HG02870 (cell line): ENCODE measurements around the gene STPG2.
"Not testable (repeated sequence)": the region's sequence is repeated elsewhere in the genome, so short reads cannot be mapped to it uniquely, and the experiment has no call there.

ENCODE experiments used
- ATAC-seq: cut with Tn5 transposase; IDR thresholded peaks from one replicate; pipeline ENCODE4 v1.9.1; 2021; ENCODE audit warnings: mild to moderate bottlenecking, moderate library complexity; ENCODE audit not compliant: unreplicated experiment

The STPG2 gene

DNA sequence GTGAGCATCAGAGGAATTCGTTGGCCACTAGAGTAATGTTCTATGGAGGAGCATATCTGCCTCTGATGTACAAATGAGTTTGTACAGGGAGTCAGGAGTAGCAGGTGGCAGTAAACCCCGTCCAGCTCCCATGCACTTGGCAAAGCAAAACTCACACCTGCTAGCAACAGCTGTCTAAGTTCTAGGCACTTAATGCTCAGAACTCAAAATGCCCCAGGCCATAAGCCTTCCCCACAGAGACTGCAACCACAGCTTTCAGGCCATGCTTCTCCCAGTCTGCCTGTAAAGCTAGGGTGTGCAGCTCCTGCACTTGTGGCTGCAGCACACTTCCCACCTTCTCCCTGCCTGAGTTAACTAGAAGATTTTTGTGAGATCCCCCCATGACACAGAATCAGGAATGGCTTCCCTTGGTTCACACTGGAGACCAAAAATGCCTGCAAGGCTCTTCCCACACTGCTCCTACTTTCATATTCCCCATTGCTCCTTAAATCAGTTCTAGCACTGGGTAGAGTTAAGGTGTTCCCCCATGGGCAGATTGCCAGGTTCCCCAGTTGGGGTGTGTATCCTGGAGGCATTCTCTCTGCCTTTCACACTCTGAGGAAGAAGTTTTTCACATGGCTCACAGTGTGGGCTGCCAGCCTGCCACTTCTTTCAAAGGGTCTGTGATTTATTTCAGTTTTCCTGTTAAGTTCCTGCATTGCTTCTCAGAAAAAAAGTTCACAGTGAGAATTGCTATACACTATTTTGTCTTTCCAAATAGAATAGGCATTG, 189.9 kb downstream of the STPG2 start:
- no peak for ATAC-seq

DNA sequence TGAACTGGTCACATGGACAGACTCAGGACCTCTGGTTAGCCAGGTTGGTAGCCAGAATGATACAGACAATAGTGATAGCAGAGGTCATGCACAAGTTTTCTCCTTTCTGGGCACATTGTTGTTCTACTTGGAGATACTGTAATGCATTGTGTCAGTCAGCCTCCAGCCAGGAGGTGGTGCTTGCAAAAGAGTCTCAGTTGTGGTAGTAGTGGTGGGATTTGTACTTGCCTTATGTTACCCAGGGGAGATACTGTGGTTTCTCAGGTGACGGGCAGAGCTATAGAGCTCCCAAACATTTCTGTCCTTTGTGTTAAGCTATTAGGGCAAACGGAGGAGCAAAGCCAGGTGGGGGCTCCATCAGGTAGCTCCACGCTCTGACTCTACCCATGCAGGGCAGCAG, 190.5 kb downstream of the STPG2 start:
- no peak for ATAC-seq

DNA sequence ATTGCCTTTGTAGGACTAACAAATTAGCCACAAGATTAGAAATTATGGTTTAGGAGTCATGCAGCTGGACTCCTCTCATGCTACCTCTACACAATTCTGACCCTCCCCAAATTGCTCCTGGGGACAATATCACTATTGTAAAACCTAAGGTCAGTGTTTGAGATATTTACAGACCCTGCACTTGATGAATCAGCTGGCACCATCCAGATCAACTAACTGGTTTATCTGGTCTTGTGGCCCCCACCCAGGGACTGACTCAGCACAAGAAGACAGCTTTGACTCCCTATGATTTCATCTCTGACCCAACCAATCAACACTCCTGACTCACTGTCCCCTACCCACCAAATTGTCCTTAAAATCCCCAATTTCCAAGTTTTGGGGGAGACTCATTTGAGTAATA, 192.4 kb downstream of the STPG2 start:
- no peak for ATAC-seq

DNA sequence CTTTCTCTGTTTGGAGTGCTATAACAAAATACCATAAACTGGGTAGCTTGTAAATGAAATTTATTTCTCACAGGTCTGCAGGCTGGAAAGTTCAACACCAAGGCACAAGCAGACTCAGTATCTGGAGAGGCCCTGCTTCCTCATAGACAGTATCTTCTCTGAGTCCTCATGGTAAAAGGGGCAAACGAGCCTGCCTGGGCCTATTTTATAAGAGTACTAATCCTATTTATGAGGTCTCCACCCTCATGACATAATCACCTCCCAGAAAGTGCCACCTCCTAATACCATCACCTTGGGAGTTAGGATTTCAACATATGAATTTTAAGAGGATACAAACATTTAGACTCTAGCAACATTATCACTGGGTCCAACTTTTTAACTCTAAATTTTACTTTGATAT, 200.3 kb downstream of the STPG2 start:
- ATAC-seq = no peak

DNA sequence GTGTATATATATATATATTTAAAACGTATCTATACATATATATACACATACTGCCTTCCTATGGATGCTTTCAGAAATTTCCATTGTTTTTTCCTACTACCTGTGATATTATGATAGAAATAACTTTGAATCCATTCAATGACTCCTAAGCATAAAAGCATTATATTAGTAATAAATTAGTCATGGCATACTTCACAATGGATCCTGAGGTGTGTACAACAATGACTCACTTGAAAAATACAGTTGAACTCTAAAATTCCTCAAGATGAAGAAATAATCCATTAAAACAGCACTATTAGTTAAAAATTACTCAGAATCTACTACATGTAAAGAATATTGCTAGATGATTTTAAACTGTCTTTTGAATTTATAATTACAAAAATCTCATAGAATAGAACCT, 201.1 kb downstream of the STPG2 start:
- ATAC-seq = no peak

DNA sequence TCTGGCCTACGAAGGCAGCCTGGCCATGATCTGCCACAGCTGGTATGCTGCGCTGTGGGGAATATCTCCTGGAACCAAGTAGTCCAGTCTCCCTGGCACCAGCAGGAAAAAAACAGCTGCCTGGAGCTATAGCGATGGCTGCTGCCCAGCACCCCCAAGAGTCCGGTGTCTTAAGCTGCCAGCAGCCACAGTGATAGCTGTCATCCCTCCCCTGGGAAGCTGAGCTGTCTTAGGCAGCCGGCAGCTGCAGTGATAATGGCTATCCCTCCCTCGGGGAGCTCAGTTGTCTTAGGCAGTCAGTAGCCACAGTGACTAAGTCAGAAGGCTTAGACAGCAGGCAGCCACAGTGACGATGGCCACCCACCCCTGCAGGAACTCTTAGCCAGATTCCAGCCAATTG, 205.1 kb downstream of the STPG2 start:
- no peak for ATAC-seq

DNA sequence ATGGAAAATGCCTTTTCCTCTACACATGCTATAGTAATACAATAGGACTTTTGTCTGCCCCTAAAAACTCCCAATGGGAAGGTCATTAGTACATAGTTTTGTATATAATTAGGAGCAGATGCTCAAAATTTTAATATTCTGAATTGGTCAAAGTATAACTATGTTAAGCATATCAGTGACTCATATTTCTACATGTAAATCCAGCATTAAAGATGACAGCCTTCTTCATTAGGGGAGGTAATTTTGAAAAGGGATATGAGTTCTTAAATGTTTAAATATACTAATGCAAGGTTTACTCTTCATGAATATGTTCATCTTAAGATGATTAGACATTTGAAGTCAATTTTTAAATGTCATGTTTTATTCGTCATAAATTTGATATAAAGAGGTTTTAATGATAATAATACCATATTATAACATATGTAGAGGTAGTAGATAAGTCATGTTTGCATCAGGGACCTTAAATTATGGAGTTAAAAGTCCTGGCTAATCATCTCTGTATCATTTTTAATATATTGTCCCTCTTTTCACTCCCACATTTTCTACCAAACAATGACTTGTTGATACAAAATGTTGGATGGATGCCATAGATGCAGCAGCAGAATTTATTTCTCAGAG, 218.8 kb downstream of the STPG2 start:
- no peak for ATAC-seq

DNA sequence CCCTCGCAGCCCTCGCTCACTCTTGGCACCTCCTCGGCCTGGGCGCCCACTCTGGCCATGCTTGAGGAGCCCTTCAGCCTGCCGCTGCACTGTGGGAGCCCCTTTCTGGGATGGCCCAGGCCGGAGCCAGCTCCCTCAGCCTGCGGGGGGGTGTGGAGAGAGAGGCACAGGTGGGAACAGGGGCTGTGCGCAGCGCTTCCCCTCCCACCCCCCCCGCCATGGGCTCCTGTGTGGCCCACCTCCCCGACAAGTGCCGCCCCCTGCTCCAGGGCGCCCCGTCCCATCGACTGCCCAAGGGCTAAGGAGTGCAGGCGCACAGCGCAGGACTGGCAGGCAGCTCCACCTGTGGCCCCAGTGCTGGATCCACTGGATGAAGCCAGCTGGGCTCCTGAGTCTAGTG, 220.2 kb downstream of the STPG2 start:
- no peak for ATAC-seq

DNA sequence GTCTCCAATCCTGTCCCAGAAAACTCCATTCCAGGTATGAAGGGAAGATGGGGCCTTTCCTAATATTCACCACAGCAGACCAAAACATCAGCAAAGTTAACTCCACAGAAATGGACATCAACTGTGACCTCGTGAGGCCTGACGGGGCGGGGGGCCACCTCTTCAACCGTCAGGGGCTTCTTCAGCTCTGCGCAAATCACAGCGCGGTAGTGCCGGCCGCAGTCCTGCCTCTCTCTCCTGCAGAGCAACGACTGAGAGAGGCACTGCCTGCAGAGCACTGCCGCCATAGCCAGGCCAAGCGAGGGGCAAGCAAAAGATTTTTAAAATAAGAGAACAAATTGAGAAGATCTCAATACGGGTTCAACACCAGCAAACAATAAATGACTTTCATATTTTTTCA, 226.2 kb downstream of the STPG2 start:
- ATAC-seq = no peak

DNA sequence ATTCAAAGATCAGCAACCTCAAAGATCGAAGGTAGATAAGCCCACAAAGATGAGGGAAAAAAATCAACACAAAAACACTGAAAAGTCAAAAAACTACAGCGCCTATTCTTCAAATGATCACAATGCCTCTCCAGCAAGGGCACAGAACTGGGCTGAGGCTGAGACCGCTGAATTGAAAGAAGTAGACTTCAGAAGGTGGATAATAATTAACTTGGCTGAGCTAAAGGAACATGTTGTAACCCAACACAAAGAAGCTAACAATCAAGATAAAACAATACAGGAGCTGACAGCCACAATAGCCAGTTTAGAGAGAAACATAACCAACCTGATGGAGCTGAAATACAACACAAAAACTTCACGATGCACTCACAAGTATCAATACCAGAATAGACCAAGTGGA, 231.1 kb downstream of the STPG2 start:
- no peak for ATAC-seq

DNA sequence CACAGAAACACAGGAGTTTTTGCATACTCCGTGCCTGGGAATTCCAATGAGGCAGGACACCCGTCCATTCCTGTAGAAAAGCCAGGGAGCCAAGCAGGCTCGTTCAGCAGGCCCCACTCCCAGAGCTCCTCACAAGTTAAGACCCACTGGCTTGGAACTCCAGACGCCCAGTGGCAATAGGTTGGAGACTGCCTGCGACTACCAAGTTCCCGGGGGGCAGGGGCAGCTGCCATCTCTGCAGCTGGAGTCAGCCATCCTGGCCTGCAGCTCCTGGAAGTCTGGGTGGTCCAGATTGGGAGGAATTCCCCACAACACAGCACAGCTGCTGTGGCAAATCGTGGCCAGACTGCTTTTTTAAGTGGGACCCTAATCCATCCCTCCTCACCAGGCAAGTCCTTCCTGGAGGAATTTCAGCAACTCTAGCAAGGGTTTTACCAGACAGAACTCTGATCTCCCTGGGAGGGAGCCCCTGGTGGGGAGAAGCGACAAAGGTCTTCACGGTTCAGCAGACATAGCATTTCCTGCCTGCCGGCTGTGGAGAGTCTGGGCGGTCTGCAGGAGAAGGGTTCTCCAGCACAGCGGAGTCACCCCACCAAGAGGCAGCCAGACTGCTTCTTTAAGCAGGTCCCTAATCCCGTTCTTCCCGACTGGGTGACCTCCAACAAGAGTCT, 231.9 kb downstream of the STPG2 start:
- no peak for ATAC-seq

DNA sequence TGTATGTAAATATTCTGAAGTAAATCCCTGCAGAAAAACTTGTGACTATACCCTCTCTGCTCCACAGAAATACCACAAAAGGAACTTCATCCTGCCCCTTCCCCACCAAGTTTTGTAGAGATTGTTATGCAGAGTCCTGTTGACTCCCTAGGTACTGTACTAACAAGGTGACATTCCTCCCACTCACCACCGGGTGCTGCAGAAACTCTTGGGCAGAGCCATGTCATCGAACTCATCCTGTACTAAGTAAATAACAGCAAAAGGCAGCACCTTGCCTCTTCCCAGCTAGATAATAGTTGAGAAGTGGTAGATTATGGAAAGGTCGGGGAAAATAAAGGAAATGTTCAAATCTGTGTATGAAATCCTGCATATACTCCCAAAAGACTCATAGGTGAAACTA, 233.3 kb downstream of the STPG2 start:
- ATAC-seq = no peak

DNA sequence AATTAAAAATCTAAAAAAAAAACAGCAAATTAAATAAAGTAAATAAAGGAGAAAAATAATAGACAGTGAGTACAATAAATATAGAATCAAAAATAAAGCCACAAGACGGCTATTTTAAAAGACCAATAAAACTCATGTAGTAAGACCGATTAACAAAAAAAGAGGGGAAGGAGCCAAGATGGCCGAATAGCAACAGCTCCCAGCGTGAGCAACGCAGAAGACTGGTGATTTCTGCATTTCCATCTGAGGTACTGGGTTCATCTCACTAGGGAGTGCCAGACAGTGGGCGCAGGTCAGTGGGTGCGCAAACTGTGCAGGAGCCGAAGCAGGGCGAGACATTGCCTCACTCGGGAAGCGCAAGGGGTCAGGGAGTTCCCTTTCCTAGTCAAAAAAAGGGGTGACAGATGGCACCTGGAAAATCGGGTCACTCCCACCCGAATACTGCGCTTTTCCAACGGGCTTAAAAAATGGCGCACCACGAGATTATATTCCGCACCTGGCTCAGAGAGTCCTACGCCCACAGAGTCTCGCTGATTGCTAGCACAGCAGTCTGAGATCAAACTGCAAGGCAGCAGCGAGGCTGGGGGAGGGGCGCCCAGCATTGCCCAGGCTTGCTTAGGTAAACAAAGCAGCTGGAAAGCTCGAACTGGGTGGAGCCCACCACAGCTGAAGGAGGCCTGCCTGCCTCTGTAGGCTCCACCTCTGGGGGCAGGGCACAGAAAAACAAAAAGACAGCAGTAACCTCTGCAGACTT, 239.7 kb downstream of the STPG2 start:
- ATAC-seq = not testable (repeated sequence)

DNA sequence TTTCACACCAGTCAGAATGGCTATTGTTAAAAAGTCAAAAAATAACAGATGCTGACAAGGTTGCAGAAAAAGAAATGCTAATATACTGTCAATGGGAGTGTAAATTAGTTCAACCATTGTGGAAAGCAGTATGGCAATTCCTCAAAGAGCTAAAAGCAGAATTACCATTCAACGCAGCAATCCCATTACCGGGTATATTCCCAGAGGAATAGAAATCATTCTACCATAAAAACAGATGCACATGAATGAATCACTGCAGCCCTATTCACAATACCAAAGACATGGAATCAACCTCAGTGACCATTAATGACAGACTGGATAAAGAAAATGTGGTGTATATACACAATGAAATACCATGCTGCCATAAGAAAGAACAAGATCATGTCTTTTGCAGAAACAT, 243.0 kb downstream of the STPG2 start:
- ATAC-seq = no peak

DNA sequence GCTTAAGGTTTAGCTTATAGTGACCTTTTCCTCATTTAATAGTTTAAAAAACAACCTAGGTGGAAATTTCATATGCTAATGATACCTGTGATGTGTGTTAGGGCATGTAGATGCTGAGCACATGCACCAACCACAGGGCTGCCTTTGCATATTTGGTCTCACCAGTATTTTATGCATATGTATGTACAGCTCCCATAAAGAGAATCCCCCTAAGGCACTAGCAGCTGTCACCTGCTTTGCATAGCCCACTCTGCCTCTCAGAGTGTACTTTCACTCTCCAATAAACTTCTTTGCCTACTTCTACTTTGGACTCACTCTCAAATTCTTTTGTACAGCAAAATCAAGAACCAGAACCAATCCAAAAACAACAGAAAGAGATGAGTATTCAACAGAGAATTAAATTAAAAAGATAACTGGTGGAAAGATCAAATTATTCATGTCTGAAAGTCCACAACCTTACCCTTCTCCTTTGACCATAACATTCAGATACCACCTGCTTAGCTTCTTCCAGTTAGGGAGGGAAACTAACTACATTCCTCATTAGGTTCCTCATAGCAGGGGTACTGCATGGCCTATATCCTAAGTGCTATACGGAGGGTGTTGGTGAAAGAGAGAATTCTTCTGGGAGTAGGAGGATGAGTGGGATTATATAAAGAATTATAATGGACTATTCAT, 250.5 kb downstream of the STPG2 start:
- no peak for ATAC-seq

DNA sequence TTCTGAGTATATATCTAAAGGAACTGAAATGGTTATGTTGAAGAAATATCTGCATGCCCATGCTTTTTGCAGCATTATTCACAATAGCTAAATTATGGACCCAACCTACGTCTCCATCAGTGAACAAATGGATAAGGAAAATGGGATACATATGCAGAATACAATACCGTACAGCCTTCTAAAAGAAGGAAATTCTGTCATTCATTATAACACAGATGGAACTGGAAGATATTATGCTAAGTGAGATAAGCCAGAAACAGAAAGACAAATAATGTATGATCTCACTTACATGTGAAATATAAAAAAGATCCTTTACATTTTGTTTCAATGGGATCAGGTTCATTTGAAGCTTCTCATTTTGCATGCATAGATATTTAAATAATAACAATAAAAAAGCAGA, 263.3 kb downstream of the STPG2 start:
- no peak for ATAC-seq

DNA sequence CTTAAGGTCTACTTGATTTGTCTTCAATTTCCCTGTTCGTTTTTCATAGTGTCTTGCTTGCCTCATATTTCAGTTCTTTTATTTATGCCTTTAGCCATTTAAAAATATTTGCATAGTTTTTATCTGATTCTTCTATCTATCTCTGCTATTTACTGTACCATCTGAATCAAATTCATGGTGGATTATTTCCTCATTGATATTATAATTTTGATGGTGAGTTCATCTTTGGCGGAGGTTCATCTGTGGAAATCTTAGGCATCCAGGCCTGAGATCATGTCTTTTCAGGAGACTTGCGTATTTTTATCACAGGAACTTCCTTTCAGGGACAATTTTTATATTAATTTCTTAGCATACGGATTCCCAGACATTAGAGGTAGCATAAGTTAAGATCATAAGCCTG, 275.2 kb downstream of the STPG2 start:
- no peak for ATAC-seq

DNA sequence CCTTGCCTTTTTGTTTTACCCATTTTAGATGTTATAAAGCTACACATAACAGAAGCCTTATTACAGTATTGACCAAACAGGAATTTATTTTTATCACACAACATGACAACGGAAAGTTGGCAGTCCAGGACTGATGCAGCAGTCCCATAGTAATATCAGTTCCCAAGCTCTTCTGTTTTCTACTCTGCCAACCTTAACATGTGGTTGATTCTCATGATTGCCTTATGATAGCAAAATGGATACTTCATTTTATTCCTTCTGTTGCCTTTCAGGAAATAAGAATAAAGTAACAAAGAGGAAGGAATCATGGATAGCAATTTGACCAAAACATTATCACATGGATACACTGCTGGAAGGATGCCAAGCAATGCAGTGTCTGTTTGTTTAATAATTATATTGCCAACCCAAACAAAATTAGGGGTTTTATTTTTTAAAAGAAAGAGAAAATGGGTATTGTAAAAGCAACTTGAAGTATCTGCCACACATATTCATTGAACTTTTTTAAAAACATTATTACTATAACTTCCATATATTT, 275.7 kb downstream of the STPG2 start:
- no peak for ATAC-seq

DNA sequence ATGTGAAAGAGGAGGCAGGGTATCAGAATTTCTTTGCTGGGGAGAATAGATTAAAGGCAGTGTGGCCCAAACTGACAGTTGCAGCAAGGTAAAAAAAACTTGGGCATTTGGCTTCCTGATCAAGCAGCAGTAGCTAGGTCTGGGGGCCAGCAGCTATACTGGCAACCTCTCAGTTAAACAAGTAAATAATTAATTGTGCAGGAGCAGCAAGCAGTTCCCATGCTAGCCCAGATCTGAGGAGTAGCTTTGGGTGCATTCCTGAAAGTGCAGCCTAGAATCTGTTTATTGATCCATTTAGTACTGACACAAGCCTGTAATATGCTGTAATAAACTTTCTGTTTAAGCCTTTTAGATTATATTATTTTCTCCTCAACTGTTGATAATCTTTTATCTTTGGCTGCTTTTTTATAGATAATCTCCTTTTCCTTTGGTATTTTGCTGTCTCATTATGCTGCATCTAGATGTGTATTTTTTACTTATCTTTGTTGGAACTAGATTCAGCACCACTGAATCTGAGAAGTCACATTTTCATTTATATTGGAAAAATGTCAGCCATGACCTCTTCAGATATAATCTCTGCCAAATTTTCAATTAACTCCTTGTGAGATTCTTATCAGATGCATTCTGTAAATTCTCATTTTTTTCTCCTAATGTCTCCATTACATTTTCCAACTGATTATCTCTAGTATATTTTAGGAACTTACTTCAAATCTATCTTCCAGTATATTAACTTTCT, 276.3 kb downstream of the STPG2 start:
- no peak for ATAC-seq

DNA sequence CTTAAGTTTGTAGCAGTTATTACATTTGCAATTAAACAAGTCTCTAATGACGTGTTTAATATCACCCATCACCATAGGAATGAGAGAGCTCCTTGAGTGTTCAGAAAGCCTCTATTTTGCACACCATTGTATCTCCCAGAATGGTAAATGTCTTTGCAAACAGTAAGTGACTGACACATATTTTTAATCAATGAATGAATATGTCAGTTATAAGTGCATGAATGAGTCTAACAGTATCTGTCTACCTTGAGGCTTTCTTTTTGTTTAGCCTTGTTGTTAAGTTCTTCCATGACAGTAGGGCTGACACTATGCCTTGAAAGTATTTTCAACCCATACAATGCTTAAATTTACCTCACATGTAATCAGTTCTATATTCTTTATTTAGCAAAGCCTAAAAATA, 292.2 kb downstream of the STPG2 start:
- ATAC-seq = no peak
